NK-92 treated with Interleukin-12 subunit alpha and Interleukin-12 subunit beta, amount 100 ng/mL, for 24 hours (cell line): ENCODE data around the gene LRP4.
A peak's percentile ranks its signal among the peaks of the same experiment; 100 is the strongest.

Source experiments
- DNase-seq: peaks from one replicate; lab custom pipeline; 2025; lab: John Stamatoyannopoulos, UW

The LRP4 gene

GRCh38 chr11:46894961-46895360, 23.4 kb downstream of the LRP4 start:
- no peak for DNase-seq

DNA sequence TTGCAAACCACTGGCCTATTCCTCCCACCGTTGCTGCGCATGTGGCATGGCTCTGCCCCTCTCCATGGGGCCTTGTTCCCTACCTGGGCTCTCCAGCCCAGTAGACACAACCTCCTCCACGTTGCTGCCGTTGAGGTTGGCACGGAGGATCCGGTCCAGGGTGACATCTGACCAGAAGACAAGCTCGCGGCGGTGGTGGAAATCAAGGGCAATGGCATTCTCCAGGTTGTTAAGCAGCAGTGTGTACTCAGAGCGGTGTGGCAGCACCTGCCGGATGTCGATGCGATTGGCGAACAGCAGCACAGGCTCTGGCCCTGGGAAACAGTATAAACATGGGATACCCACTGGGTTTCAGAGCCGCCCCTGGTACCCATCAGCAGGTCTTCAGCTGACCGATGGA, 23.8 kb downstream of the LRP4 start:
- no peak for DNase-seq

DNA sequence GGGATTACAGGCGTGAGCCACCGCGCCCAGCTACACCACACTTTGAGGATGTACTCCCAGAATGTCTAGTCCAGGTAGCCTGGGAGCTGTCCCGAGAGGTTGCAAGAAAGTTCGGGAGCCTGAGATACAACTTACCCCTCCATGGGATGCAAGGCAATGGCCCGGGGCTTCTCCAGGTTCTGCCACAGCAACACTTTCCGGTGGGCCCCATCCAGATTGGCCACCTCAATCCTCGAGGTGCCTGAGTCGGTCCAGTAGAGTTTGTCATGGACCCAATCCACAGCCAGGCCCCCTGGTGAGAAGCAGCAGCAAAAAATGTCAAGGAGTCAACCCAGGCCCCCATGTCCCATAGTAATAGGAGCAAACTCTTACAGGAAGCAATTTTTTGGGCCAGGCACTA, 25.5 kb downstream of the LRP4 start:
- no peak for DNase-seq

GRCh38 chr11:46892109-46892508, 26.2 kb downstream of the LRP4 start:
- DNase-seq, result no peak

GRCh38 chr11:46890665-46891064, 27.7 kb downstream of the LRP4 start:
- DNase-seq, result no peak

GRCh38 chr11:46889689-46890475, 28.5 kb downstream of the LRP4 start:
- peak; percentile 30 for DNase-seq

GRCh38 chr11:46889251-46889650, 29.1 kb downstream of the LRP4 start:
- no peak for DNase-seq

GRCh38 chr11:46888636-46889035, 29.7 kb downstream of the LRP4 start:
- DNase-seq, result no peak

DNA sequence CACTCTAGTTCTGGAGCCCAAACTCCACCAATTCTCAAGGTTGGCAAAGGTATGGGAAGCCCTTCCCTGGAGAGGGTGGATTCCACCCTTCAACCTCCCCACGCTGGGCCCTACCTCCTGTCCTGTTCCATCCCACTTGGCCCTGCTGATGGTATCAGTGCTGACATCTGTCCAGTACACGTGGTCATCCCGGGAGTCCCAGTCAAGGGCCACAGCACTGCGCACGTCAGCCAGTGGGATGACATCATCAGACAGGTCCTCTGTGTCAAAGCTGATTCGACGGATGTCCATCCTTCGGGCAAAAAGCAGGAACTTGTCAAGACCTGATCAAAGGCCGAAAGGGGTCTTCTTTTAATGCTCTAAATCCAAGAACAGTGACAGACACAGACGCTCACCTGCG, 32.1 kb downstream of the LRP4 start:
- DNase-seq, result no peak

DNA sequence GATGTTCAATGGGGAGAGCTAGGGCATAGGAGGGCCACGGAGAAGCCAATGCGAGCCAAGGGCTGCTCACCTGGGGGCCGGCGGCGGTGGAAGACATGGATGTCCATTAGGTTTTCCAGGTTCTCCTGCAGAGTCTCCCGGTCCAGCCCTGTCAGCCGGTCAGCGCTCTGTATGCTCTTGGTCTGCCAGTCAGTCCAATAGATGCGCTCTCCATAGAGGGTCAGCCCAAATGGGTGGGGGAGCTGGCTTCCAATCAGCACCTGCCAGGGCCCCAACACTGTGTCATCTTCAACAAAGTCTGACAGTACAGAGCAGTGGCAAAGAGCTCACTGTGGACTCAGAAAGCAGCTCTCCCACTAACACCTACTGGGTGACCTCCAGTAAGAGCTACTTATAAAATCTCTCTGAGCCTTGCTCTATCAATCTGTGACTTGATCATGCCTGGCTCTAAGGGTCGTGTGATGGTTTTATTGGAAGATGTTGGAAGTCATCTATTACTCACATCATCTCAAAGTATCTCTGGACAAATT, 39.2 kb downstream of the LRP4 start:
- DNase-seq, result no peak

DNA sequence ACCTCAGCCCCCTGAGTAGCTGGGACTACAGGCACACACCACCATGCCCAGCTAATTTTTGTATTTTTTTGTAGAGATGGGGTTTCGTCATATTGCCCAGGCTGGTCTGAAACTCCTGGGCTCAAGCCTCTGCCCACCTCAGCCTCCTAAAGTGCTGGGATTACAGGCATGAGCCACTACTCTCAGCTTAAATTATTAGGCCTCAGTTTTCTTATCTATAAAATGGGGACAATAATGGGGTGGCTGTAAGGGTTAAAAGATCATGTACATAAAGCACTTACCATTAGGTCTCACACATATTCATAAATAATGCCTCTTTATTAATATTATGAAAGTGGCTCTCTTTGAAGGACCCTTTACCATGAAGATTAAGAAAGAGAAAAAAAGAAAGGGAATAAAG, 40.8 kb downstream of the LRP4 start:
- DNase-seq, result no peak

- DNase-seq, result no peak
These were observed 41.9 kb downstream of the LRP4 start for GRCh38 chr11:46876471-46876870.

DNA sequence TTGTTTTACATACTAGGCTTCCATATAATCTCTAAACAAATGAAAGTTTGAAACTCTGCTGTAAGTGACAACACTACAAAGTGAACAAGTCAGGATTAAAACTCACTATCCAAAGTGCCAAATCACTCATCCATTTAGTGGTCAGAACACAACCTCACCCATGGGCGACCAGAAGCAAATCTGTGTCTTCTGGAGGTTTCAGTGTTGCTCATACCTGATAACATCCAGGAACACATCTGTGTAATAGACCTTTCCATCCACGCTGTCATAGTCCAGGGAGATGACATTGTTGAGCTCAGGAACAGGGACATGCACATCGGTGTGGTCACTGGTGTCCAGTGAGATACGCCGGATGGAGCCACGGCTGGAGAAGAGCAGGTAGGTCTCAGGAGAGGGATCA, 43.8 kb downstream of the LRP4 start:
- DNase-seq, result no peak

DNA sequence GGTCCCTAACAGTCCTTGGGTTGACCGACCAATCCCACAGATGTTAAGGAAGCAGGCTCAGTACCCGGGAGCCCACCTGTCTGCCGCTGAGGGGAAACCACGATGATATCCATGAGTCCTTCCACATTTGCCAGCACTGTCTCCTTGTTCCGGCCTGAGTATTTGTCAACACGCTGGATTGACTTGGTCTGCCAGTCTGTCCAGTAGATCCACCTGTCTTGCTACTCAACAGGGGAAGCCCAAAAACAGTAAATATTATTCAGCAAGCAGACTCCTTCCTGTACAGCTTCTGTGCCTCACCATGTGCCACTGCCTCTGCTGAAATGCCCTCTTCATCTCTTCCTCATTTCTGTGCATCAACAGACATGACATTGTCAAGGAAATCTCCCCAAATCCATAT, 49.4 kb downstream of the LRP4 start:
- no peak for DNase-seq

DNA sequence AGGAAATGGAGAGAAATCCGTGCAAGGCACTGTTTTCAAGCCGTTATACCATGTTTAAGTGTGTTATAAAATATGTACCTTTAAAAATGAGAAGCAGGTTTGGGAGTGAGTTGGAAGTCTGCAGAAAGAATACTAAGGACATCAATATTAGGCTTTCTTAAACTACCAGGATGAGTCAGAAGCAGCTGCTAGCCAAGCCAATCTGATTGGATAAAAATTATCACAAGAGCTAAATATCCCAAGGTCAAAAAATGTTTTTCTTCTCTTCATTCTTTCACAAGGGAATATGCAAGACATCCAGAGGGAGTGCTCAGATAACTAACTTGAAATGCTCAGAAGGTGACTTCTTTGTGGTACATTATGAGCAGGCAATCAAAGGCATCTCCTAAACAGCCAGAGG, 53.0 kb downstream of the LRP4 start:
- no peak for DNase-seq

- no peak for DNase-seq
These were observed 58.1 kb downstream of the LRP4 start for GRCh38 chr11:46860218-46860617.

- DNase-seq, result no peak
These were observed 59.3 kb downstream of the LRP4 start for GRCh38 chr11:46858920-46859546.

GRCh38 chr11:46857666-46858065, 60.7 kb downstream of the LRP4 start:
- DNase-seq, result no peak

DNA sequence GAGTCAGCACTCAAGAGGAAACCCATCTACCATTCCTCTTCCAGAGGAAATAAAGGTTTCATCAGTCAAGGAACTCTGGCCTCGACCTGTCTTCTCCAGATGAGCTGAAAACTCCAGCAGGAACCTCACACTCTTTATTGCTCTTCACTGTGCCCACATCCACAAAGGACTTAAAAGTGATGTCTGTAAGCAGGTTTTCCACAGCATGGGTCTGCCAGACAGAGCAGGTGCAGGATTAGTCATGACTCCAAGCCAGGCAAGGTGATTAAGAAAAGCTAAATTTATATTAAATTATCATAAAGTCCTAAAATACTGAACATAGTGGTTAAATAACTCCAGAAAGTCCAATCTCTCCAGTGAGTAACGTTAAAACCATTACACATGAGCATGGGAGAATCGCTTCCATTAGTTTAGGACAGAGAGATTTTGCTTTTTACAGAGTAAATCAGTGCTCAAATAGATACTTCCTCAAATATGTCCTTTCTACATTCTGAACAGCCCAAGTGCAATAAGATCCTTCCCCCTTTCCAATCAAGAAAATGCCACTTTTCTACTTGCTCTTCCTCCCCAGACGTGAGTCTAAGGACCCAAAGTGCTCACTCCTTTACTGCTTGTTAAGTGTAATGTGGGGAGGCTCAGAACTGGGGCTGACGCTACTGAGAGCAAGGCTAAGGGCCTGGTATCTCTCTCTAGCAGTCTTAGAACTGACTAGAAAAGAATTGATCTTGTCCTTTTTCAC, 61.6 kb downstream of the LRP4 start:
- no peak for DNase-seq

- DNase-seq, result no peak
These were observed 62.5 kb downstream of the LRP4 start for GRCh38 chr11:46855863-46856262.

DNA sequence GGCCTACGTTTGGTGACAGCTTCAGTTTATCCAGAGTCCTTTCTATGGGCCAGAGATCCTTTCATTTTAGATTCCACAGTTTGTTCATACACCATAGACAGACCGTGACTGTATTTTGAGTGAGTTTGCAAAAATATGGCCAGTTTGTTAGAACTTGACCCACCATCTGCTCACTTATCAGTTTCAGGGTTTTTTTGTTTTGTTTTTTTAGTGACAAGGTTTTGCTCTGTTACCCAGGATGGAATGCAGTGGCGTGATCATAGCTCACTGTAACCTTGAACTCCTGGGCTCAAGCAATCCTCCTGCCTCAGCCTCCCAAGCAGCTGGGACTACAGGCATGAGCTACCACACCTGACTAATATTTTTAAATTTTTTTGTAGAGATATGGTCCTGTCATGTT, 63.2 kb downstream of the LRP4 start:
- no peak for DNase-seq

DNA sequence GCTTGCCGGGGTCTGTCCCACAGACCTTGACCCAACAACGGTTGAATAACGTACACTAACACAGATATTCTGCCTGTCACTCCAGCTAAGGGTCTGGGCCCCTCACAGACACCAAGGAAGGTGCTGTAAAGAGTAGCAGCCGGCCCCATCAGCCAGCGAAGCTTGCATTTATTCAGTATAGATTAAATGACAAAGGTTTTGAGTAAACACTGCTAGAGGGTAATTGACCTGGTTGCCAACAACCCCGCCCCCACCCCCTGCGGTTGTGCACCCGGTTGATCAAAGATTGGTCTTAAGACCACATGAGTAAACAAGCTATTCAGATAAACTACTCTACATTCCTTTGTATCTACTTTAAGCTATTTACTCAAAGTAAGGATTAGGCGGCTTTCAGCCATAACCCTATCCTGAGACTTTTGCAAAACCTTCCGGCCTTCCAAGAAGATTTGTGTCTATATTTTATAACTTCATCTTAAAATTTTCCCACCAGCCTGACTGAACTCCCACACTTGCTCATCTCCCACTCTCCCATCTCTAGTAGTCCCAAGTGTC, 67.4 kb downstream of the LRP4 start:
- no peak for DNase-seq

GRCh38 chr11:46849631-46850030, 68.7 kb downstream of the LRP4 start:
- DNase-seq, result no peak
